IPS-20b (cell line): Measurements from ENCODE around the gene SFTA2.

ENCODE experiments used
- H3K27ac ChIP-seq: one replicate; pipeline ENCODE4 v1.5.1; 2013; ENCODE audit warnings: low read length
- H3K27me3 ChIP-seq: 2 replicates; pipeline ENCODE4 v1.6.1; 2013; ENCODE audit warnings: mild to moderate bottlenecking, low read length, inconsistent platforms; ENCODE audit not compliant: insufficient read depth
- H3K36me3 ChIP-seq: 2 replicates; pipeline ENCODE4 v1.6.1; 2013; ENCODE audit warnings: low read depth, mild to moderate bottlenecking, inconsistent platforms, low read length, moderate library complexity; ENCODE audit not compliant: insufficient read depth
- H3K4me1 ChIP-seq: 2 replicates; pipeline ENCODE4 v1.6.1; 2013; ENCODE audit warnings: mild to moderate bottlenecking, control low read depth, inconsistent platforms, low read length, moderate library complexity; ENCODE audit not compliant: insufficient read depth
- H3K4me3 ChIP-seq: 2 replicates; pipeline ENCODE4 v1.5.1; 2013; ENCODE audit warnings: mild to moderate bottlenecking, low read length, inconsistent platforms
- H3K9ac ChIP-seq: 2 replicates; pipeline ENCODE4 v1.6.1; 2013; ENCODE audit warnings: low read depth, mild to moderate bottlenecking, inconsistent platforms, low read length, moderate library complexity
- H3K9me3 ChIP-seq: 2 replicates; pipeline ENCODE4 v1.6.1; 2013; ENCODE audit warnings: mild to moderate bottlenecking, low read depth, low read length, inconsistent platforms; ENCODE audit not compliant: insufficient read depth

Gene SFTA2

DNA sequence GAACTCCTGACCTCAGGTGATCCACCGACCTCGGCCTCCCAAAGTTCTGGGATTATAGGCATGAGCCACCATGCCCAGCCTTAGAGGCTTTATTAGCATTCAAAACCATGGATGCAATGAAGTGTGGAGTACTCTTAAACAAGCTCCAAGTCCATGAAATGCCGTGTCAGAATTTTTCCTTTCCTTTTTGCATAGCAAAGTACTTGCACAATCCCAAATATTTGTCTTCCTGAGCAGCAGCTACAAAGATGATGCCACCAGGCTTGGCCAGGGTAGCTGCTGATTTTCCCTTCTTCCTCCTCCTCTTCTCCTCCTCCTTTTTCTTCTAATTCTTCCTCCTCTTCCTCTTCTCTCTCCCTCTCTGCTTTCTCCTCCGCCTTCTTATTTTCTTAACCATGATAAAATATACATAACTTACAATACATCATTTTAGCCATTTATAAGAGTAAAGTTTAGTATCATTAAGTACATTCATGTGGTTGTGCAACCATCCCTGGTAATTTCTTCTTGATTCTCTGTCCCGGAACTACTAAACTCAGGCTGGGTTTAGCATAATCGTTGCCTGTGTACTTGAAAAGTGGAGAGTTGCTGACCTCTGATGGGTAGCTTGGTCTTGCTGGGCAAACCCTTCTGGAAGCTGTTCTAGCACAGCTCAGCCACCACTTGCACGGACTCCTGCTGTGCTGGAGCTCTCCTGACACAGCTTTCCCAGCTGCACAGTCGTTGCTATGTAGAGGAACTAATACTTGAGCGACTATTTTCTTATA lies 29.1 kb upstream of the SFTA2 start:
- Histone ChIP-seq H3K27me3 (peaks cover 23% of the 10 kb centered on the region), H3K9ac (no peak overlapping the region), H3K27ac (no peak overlapping the region), H3K4me1 (peaks cover under 1% of the 10 kb centered on the region; the same call in 1 of the 2 replicates), H3K9me3 (no peaks in the 10 kb centered on the region), H3K36me3 (no peaks in the 10 kb centered on the region), H3K4me3 (no peak overlapping the region)

DNA sequence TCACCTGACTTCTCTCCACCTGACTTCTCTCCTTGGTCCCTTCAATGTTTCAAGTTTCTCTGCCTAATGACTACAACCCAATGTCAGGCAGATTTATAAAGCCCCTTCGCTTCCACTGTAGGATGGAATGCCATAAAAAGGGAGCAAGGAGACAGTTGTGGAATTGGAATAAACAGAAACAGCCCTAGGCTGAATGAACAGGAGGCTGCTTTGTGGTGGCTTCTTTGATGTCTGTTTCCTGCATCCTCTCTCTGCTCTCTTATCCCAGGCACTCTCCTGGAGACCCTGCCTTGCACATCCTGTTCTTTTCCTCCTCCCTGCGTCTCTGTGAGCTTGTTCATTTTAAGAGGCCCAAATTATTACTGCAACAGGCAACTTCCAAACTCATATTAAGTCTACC lies 25.7 kb upstream of the SFTA2 start:
- Histone ChIP-seq H3K27me3 (peaks cover 57% of the 10 kb centered on the region), H3K9me3 (no peaks in the 10 kb centered on the region), H3K4me3 (no peak overlapping the region), H3K4me1 (peaks cover 5% of the 10 kb centered on the region; the same call in 1 of the 2 replicates), H3K36me3 (no peaks in the 10 kb centered on the region), H3K27ac (no peak overlapping the region), H3K9ac (no peak overlapping the region)

DNA sequence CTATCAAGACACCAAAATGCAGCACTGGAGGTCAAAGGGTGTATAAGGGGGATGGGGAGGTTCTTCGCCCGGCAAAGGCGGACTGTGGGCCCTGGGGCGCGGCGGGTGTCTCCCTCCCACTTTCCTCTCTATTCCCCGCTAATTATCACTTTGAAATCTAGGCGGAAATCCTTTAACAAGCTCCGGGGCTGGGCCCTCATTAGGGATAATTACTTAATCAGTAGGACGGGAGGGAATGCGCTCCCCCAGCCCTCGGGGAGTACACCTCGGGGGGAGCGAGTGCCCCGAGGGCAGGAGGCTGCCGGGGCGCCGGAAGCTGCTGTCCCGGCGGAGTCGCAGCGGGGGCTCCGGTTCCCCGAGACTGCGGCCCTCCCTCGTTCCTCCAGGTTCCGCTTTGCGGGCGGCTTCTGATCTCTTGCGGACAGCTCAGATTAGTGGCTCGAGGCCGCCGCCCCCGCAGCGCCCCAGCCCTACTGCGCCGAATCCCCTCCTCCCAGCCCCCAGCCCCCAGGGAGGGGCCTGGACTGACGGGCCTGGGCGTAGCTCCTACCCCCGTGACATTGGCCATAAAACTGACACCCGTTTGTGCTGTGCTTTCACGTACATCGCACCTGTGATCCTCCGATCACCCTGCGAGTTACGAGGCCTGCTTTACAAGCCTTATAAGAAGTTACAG lies 23.5 kb upstream of the SFTA2 start:
- Histone ChIP-seq H3K36me3 (no peaks in the 10 kb centered on the region), H3K4me1 (peaks cover 5% of the 10 kb centered on the region; the same call in 1 of the 2 replicates), H3K9ac (peak overlapping the region; percentile 66), H3K9me3 (peaks cover 4% of the 10 kb centered on the region; the same call in 1 of the 2 replicates), H3K27ac (no peak overlapping the region), H3K27me3 (peaks cover 72% of the 10 kb centered on the region), H3K4me3 (peak overlapping the region; percentile 66)

DNA sequence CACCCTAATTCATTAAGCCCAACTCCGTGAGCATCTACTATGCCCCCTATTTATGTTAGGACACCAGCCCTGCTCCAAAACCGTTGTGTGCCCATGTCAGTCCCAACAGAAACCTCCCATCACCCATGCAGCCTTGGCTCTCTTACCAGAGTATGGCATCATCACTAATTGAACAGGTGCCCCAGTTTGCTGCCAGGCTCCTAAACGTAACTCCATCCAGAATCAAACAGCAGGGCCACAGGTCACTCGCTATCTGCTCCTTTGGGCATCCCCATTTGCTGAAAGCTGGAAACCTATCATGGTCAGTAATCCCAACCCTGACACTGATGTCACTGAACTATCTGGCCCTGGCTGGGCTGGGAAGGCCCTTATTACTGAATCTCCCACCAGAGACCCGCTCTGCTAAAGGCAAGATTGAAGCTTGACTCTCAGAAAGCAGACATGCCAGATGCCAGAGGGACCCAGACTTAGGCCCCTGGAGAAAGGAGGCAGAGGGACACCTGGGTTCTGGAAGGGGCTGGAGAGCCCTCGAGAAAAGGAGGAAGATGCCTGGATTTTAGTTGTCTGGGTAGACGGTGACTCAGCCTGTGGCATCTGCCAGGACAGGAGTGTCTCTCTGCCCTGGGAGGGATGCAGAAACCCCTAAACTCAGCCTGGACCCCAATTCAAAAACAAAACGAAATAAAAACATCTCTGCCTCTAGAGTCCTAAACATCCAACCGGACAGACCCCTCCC lies 22.8 kb upstream of the SFTA2 start:
- Histone ChIP-seq H3K4me3 (peak overlapping the region; percentile 66), H3K27ac (no peak overlapping the region), H3K36me3 (no peaks in the 10 kb centered on the region), H3K4me1 (peaks cover 5% of the 10 kb centered on the region; the same call in 1 of the 2 replicates), H3K9me3 (peaks cover 4% of the 10 kb centered on the region; the same call in 1 of the 2 replicates), H3K27me3 (peaks cover 72% of the 10 kb centered on the region), H3K9ac (peak overlapping the region; percentile 66; the same call in 1 of the 2 replicates)

DNA sequence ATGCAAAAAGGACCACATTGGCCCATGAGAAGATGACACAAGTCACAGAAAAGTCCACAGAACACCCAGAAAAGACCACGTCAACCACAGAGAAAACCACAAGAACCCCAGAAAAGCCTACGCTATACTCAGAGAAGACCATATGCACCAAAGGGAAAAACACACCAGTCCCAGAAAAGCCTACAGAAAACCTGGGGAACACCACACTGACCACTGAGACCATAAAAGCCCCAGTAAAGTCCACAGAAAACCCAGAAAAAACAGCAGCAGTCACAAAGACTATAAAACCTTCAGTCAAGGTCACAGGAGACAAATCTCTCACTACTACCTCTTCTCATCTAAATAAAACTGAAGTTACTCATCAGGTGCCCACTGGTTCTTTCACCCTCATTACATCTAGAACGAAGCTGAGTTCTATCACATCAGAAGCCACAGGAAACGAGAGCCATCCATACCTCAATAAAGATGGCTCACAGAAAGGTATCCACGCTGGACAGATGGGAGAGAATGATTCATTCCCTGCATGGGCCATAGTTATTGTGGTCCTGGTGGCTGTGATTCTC lies 20.0 kb upstream of the SFTA2 start:
- H3K9ac ChIP-seq = no peak overlapping the region
- peaks cover 57% of the 10 kb centered on the region for H3K27me3 ChIP-seq
- H3K27ac ChIP-seq = no peak overlapping the region
- H3K9me3 ChIP-seq = peaks cover 4% of the 10 kb centered on the region; the same call in 1 of the 2 replicates
- H3K4me1 ChIP-seq = peaks cover 5% of the 10 kb centered on the region; the same call in 1 of the 2 replicates
- H3K36me3 ChIP-seq = no peaks in the 10 kb centered on the region
- H3K4me3 ChIP-seq = no peak overlapping the region

DNA sequence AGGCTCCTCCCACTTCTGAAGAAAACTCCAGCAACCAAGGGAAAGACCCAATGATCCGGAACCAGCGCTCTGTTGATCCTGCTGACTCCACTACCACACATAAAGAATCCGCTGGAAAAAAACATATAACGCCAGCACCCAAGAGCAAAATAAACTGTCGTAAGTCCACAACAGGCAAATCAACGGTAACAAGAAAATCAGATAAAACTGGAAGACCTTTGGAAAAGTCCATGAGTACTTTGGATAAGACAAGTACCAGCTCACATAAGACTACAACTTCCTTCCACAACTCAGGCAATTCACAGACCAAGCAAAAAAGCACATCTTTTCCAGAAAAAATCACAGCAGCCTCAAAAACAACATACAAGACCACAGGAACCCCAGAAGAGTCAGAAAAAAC lies 16.8 kb upstream of the SFTA2 start:
- Histone ChIP-seq H3K9me3 (peaks cover 4% of the 10 kb centered on the region; the same call in 1 of the 2 replicates), H3K9ac (no peak overlapping the region), H3K36me3 (no peaks in the 10 kb centered on the region), H3K4me3 (no peak overlapping the region), H3K27ac (no peak overlapping the region), H3K27me3 (peaks cover 26% of the 10 kb centered on the region), H3K4me1 (no peaks in the 10 kb centered on the region)

DNA sequence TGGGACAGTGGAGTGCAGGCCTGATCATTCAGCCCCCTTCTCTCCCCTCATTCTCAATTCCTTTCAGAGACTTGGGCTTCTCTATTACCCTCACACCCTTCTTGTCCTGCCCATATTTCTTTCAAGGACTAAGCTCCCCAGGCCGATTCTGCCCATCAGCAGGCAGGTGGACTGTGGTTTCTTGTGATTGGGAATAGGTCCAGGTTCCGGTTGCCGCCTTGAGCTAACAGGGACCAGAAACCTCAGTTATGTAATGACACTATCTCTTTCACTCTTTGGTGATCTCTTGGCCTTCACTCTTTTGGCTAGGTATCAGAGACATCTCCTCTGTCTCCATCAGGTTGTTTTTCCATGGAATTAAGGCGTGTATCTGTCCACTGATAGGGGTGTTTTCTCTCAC lies 15.3 kb upstream of the SFTA2 start:
- Histone ChIP-seq H3K9ac (no peak overlapping the region), H3K4me1 (peaks cover 3% of the 10 kb centered on the region; the same call in 1 of the 2 replicates), H3K27me3 (peaks cover 10% of the 10 kb centered on the region; the same call in 1 of the 2 replicates), H3K9me3 (peaks cover 4% of the 10 kb centered on the region; the same call in 1 of the 2 replicates), H3K27ac (no peak overlapping the region), H3K36me3 (no peaks in the 10 kb centered on the region), H3K4me3 (no peak overlapping the region)

DNA sequence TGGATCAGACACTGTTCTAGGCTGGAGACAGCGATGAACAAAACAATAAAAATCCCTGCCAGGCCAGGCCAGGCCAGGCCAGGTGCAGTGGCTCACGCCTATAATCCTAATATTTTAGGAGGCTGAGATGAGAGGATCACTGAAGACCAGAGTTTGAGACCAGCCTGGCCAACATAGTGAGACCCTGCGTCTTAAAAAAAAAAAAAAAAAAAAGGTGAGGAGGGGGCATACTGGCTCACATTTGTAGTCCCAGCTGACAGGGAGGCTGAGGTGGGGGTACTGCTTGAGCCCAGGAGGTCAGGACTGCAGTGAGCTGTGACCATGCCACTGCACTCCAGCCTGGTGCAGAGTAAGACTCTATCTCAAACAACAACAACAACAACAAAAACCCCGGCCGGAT lies 13.3 kb upstream of the SFTA2 start:
- Histone ChIP-seq H3K36me3 (no peaks in the 10 kb centered on the region), H3K9me3 (no peaks in the 10 kb centered on the region), H3K4me3 (no peak overlapping the region), H3K27me3 (no peaks in the 10 kb centered on the region), H3K27ac (no peak overlapping the region), H3K9ac (no peak overlapping the region), H3K4me1 (peaks cover 6% of the 10 kb centered on the region; the same call in 1 of the 2 replicates)

DNA sequence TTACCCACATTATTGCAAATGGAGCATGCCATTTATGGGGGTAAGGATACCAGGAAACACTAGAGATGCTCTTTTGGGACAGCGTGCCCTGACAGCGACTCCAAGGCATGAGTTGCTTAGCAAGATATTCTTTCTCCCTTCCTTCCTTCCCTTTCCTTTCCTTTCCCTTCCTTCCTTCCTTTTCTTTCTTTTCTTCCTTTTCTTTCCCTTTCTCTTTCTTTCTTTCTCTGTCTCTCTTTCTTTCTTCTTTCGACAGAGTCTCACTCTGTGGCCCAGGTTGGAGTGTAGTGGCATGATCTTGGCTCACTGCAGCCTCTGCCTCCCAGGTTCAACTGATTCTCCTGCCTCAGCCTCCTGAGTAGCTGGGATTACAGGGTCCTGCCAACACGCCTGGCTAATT lies 12.1 kb upstream of the SFTA2 start:
- H3K9ac ChIP-seq = no peak overlapping the region
- H3K4me1 ChIP-seq = peaks cover 6% of the 10 kb centered on the region; the same call in 1 of the 2 replicates
- no peaks in the 10 kb centered on the region for H3K9me3 ChIP-seq
- H3K36me3 ChIP-seq = no peaks in the 10 kb centered on the region
- no peak overlapping the region for H3K27ac ChIP-seq
- H3K27me3 ChIP-seq = no peaks in the 10 kb centered on the region
- no peak overlapping the region for H3K4me3 ChIP-seq

DNA sequence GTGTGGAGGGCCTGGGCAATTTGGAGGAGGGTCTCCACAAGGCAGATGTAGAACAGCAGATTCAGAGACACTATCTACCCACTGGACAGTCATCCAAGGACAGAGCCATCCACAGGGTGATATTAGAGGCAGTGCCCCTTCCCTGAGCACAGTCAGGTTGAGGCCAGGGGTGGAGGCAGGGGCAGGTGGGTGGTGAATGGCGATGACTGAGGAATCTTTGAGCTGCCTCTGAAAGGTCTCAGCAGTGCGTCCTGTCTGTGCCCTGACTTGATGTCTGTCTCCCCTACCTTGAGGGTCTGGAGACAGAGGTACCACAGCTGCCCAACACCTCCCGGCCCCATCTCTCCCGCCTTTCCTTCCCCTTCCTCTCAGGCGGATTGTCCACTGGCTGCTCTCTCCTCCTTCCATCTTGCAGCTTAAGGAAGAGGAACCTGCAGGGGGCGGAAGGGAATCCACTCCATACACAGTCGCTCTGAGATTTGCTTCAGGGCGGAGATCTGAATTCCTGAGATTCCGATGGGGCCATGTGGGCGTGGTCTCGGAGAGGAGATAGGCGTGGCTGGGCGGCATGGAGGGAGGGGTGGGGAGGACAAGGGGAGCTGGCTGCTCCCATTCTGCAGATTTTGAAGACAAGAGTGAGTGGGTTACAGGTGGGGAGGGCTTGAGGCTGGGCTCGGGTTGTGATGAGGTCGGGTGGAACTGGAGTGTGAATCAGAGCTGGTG lies 10.5 kb upstream of the SFTA2 start:
- Histone ChIP-seq H3K36me3 (no peaks in the 10 kb centered on the region), H3K27me3 (no peaks in the 10 kb centered on the region)

More for the DNA sequence above, 10.5 kb upstream of the SFTA2 start:
- H3K27ac ChIP-seq = no peak overlapping the region
- H3K9me3 ChIP-seq = no peaks in the 10 kb centered on the region
- H3K9ac ChIP-seq = peak overlapping the region; percentile 18; the same call in 1 of the 2 replicates
- peak overlapping the region; percentile 24; the same call in 1 of the 2 replicates for H3K4me3 ChIP-seq
- peaks cover 6% of the 10 kb centered on the region; the same call in 1 of the 2 replicates for H3K4me1 ChIP-seq
